Omental fat pad (tissue), 4 donors: ENCODE results near the gene H19. TPM values are rescaled to one million over a fixed set of nuclear protein-coding genes. Genes with fewer than 3 reads are reported as not detected.

ENCODE experiments used
- ATAC-seq: fragments of 150-250 bp; one replicate; pipeline ENCODE4 v1.9.1; 2016; ENCODE audit warnings: mild to moderate bottlenecking, moderate library complexity; ENCODE audit not compliant: low FRiP score
- DNase-seq: peaks from one replicate; pipeline ENCODE4 v3.0.0-alpha.2; 2019; ENCODE audit warnings: low spot score
- total RNA-seq, 4 donors: library from RNA; depleted of rRNA; stranded (reverse); fragments of >200 nt; gene quantifications; one replicate each; pipeline ENCODE4 v1.1.0, GENCODE V29; 2016
- TF ChIP-seq, protein P1 (sequence below), 3 donors: fragments of 450-650 bp; IDR thresholded peaks; one replicate each; pipeline ENCODE4 v1.5.1; 2016 to 2017; ENCODE audit warnings: antibody characterized with exemption in 3 of 3, mild to moderate bottlenecking in 3 of 3, moderate library complexity in 2 of 3

The H19 gene
- total RNA-seq, 4 donors from 2014 or later = 386 to 1,140 (median 511) TPM

DNA sequence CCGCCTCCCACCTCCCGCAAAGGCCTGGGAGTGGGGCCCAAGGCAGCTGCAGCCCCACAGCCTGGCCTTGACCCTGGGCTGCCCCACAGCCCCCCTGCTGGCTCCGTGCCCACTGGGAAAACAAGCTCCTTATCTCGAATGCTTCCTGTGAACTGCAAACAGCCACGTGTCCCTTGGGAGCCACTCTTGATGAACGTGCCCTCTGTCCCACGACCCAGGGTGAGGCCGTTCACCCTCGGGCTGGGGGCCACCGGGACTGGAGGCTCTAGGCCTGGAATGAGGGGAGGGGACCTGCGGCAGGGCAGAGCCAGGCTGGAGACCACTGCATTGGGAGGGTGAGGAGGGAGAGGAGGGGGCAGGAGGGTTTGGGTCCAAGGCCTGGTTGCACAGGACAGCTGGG is 9.5 kb downstream of the H19 start:
- DNase-seq (no peak), ATAC-seq (no peak)
- TF ChIP-seq, protein P1, sequence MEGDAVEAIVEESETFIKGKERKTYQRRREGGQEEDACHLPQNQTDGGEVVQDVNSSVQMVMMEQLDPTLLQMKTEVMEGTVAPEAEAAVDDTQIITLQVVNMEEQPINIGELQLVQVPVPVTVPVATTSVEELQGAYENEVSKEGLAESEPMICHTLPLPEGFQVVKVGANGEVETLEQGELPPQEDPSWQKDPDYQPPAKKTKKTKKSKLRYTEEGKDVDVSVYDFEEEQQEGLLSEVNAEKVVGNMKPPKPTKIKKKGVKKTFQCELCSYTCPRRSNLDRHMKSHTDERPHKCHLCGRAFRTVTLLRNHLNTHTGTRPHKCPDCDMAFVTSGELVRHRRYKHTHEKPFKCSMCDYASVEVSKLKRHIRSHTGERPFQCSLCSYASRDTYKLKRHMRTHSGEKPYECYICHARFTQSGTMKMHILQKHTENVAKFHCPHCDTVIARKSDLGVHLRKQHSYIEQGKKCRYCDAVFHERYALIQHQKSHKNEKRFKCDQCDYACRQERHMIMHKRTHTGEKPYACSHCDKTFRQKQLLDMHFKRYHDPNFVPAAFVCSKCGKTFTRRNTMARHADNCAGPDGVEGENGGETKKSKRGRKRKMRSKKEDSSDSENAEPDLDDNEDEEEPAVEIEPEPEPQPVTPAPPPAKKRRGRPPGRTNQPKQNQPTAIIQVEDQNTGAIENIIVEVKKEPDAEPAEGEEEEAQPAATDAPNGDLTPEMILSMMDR (IDR thresholded peaks at IDR 0.05) = no peak

DNA sequence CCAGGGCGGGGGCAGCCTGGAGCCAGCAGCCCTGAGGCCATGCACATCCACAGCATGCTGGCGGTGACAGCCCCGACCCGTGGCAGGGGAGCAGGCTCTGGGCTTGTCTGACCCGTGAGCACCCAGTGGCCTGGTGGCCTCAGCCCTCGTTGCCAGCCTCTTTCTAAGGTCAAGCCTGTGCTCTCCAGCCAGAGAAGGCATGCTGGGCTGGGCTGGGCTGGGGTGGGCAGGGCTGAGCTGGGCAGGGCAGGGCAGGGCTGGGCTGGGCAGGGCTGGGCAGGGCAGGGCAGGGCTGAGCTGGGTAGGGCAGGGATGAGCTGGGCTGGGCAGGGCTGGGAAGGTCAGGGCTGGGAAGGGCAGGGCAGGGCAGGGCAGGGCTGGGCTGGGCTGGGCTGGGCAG is 10.6 kb downstream of the H19 start:
- ATAC-seq = no peak

DNA sequence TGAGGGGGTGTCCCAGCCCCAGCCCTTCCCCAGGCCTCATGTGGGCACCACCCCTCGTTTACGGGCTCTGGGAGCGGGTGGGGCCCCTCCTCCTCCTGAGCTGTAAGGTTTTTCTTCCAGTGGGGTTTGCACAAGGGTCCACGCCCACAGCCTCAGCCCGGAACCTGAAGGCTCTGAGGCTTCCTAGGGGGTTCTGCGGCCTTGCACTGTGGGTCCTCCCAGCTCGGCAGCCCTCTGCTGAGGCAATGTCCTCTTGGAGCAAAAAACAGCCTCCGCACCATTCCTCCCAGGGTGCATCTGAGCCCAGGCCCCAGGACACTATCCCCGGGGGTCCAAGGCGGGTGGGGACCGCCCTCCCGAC is 14.1 kb downstream of the H19 start:
- TF ChIP-seq, protein P1 (IDR thresholded peaks at IDR 0.05) = no peak
- DNase-seq = no peak
- ATAC-seq = no peak

More for the DNA sequence above, 10.6 kb downstream of the H19 start:
- TF ChIP-seq, protein P1 (IDR thresholded peaks at IDR 0.05) = no peak
- DNase-seq = no peak

DNA sequence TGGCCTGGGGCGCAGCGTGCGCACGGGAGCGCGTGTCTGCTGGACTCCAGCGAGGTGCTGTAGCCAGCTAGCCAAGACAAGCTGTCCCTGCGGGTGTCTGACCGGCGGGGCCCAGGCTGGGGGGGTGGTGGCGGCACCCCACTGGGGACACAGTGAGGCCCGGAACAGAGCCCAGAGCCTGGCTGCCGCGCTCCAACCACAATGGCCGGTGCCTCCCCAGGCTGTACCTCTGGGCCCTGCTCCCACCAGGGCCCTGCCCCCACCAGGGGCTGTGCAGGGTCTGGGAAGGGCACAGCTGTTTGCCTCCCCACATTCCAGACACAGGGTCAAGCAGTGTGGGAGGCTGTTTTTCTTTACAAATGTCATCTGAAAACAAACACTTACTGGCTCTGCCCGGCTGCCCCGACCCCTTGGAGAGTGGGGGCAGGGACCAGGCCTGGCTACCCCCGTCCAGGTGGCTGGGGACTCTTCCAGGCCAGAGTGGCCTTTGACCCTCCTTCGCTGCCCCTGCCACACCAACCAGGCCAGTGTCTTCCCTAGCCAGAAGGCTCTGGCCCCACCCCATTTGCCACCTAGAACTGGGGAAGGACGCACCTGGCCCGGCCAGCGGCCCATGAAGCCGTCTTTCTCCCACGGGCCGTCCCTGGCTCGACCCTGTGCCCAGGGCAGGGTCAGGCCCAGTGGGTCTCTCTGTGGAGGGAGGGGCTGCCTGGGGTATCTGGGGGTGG is 14.6 kb downstream of the H19 start:
- ATAC-seq = no peak
- TF ChIP-seq, protein P1 (IDR thresholded peaks at IDR 0.05) = no peak
- no peak for DNase-seq

DNA sequence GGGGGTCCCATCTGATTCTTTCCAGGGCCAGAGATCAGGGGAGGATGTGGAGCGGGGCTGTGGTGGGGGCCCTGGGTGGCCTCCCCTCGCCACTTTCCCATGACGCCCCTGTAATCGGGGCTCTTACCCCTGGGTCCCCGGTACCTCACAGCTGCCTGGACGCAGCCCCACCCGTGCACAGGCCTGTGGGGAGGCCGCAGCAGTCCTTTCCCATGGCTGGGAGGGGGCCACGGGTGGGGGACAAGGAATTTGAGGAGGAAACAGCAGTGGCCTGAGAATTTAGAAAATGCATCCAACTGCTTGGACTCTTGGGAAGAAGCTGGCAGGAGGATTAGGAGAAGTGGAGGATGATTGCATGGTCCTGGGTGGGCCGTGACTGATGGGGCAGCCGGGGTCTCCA is 18.0 kb downstream of the H19 start:
- no peak for ATAC-seq
- TF ChIP-seq, protein P1 (IDR thresholded peaks at IDR 0.05) = no peak
- no peak for DNase-seq

DNA sequence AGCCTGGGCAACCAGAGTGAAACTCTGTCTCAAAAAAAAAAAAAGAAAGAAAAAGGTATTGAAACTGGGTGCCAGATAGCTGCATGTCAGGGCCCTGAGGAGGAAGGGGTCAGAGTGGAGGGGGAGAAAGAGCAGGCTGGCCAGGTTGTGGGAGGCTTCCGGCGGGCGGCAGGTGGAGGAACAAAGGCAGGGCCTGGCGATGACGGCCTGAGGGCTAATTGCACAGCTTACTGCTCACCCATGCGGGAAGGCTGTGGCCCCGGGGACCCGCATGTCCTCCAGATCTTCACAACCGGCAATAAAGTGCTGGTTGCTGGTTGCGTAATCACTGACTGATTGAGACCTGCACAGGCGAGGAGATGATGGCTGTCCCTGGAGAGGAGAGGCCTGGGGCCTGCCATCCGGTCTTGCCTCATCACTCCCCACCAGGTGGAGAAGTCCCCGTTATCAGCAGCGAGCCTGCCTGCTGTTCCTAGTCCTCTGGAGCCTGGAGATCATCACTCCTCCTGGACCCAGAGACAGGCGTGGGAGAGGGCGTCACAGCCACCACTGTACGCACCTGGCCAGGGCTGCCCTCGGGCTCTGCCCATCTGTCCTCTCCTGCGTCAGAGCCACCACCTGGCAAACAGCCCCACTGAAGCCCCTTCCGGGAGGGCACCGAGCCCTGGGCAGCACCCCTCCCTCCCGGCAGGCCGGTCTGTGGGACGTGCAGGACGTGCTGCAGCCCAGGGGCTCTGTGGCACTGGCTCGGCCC is 18.7 kb downstream of the H19 start:
- TF ChIP-seq, protein P1 (IDR thresholded peaks at IDR 0.05) = no peak
- ATAC-seq = no peak
- DNase-seq = no peak

DNA sequence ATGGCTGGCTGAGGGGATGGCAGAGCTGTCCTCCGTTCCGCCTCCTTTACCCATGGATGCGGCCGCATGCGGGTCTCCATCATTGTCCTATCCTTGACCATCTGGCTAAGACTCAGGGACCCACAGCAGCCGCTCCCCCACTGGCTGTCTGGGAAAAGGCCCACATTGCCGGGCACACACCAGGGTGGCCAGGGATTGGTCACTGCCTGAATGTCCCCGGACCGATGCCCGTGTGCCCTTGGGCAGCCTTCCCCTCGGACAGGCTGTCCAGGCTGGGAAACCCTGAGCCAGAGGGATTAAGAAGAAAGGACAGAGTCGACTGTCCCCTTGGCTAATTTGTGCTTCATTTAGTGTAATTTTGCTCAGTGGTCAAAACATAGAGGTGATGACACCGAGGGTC is 22.5 kb downstream of the H19 start:
- no peak for ATAC-seq
- DNase-seq = no peak
- TF ChIP-seq, protein P1 (IDR thresholded peaks at IDR 0.05) = no peak
